Head of caudate nucleus (tissue), 42 donors: ENCODE data around the gene RXRB.
A peak's percentile ranks its signal among the peaks of the same experiment; 100 is the strongest.

Source experiments
- DNase-seq, 42 donors: peaks; one replicate each; pipeline versions ENCODE4 v3.0.0 to v3.0.0-alpha.2; 2020 to 2021; ENCODE audit warnings: mixed read lengths in 7 of 42
- intact Hi-C: fragments of 100-400 bp; cut with DNase I; formaldehyde crosslinking; loops from one replicate; pipeline ENCODE4 v1.15.0; 2022

Gene RXRB

GRCh38 chr6:33170176-33171015 is 30.1 kb downstream of the RXRB start:
- intact Hi-C loops, result no loop called here
- no peak for DNase-seq

GRCh38 chr6:33169291-33170175 is 30.9 kb downstream of the RXRB start:
- intact Hi-C loops, result no loop called here

GRCh38 chr6:33168639-33169038 is 31.8 kb downstream of the RXRB start:
- no peak for DNase-seq
- intact Hi-C loops, result no loop called here

More at GRCh38 chr6:33169291-33170175, 30.9 kb downstream of the RXRB start:
- DNase-seq, result no peak

GRCh38 chr6:33168284-33168601 is 32.2 kb downstream of the RXRB start:
- no peak for DNase-seq
- intact Hi-C loops, result no loop called here

GRCh38 chr6:33167374-33168283 is 32.8 kb downstream of the RXRB start:
- no peak for DNase-seq
- intact Hi-C loops, result no loop called here

- DNase-seq, result no peak
- intact Hi-C loops, result no loop called here
Observed at GRCh38 chr6:33166811-33167210, 33.7 kb downstream of the RXRB start.

GRCh38 chr6:33166363-33166762 is 34.1 kb downstream of the RXRB start:
- intact Hi-C loops, result no loop called here
- DNase-seq, result no peak

GRCh38 chr6:33165581-33166258 is 34.7 kb downstream of the RXRB start:
- no peak for DNase-seq
- intact Hi-C loops, result no loop called here

GRCh38 chr6:33164665-33165373 is 35.6 kb downstream of the RXRB start:
- intact Hi-C loops, result loop anchor here (5.0 kb wide), 2 partner anchors 32 to 82 kb away; no protein-coding TSS in a partner anchor
- peak in 1 of 42 donors; percentile 18 for DNase-seq

GRCh38 chr6:33164176-33164575 is 36.3 kb downstream of the RXRB start:
- peak in 1 of 42 donors; percentile 11 for DNase-seq
- intact Hi-C loops, result loop anchor here (5.0 kb wide), 2 partner anchors 33 to 83 kb away; no protein-coding TSS in a partner anchor

GRCh38 chr6:33163540-33163939 is 36.9 kb downstream of the RXRB start:
- DNase-seq, result no peak
- intact Hi-C loops, result loop anchor here (5.0 kb wide), 2 partner anchors 34 to 84 kb away; no protein-coding TSS in a partner anchor

GRCh38 chr6:33161354-33162331 is 38.8 kb downstream of the RXRB start:
- intact Hi-C loops, result loop anchor here (5.0 kb wide), 2 partner anchors 36 to 86 kb away; no protein-coding TSS in a partner anchor
- peak; percentile 50 to 93 (median 84) for DNase-seq

GRCh38 chr6:33160728-33161344 is 39.6 kb downstream of the RXRB start:
- DNase-seq, result peak in 21 of 42 donors; percentile 3 to 63 (median 24)
- intact Hi-C loops, result loop anchor here (5.0 kb wide), 2 partner anchors 36 to 86 kb away; no protein-coding TSS in a partner anchor

GRCh38 chr6:33160096-33160495 is 40.4 kb downstream of the RXRB start:
- no peak for DNase-seq
- intact Hi-C loops, result loop anchor here (5.0 kb wide), 2 partner anchors 37 to 87 kb away; no protein-coding TSS in a partner anchor

GRCh38 chr6:33156964-33157363 is 43.5 kb downstream of the RXRB start:
- no peak for DNase-seq
- intact Hi-C loops, result no loop called here

GRCh38 chr6:33156561-33156960 is 43.9 kb downstream of the RXRB start:
- no peak for DNase-seq
- intact Hi-C loops, result no loop called here
